Fibroblast of lung (primary cell): ENCODE data around the gene PRDM16. TPM values are rescaled to one million over a fixed set of nuclear protein-coding genes. Genes with fewer than 3 reads are reported as not detected.

Source experiments
- DNase-seq, 2 donors: peaks; one replicate each; pipeline versions ENCODE4 v3.0.0 to v3.0.0-alpha.2; 2010; ENCODE audit warnings: low read depth in 2 of 2
- H2AFZ ChIP-seq: 2 replicates; pipeline ENCODE4 v1.5.1; 2012; ENCODE audit warnings: low read length, control low read depth, inconsistent platforms
- H3K27ac ChIP-seq: 2 replicates; pipeline ENCODE4 v1.5.1; 2011; ENCODE audit warnings: low read length, control low read depth; ENCODE audit not compliant: insufficient read depth
- H3K27me3 ChIP-seq: 2 replicates; pipeline ENCODE4 v1.5.1; 2011; ENCODE audit warnings: mild to moderate bottlenecking, low read length; ENCODE audit not compliant: control insufficient read depth, insufficient read depth
- H3K36me3 ChIP-seq: 2 replicates; pipeline ENCODE4 v1.5.1; 2011; ENCODE audit warnings: low read length; ENCODE audit not compliant: control insufficient read depth, insufficient read depth
- H3K4me1 ChIP-seq: 2 replicates; pipeline ENCODE4 v1.5.1; 2011; ENCODE audit warnings: low read length; ENCODE audit not compliant: control insufficient read depth, insufficient read depth; ENCODE audit errors: extremely low read depth
- H3K4me2 ChIP-seq: 2 replicates; pipeline ENCODE4 v1.5.1; 2011; ENCODE audit warnings: low read length, control low read depth; ENCODE audit not compliant: insufficient read depth; ENCODE audit errors: extremely low read depth
- H3K4me3 ChIP-seq, 4 experiments: fragments of 200-600 bp in 1 of 4; sonication (generic) in 1 of 4; replicated peaks in 1 of 4; 2 replicates each; pipeline ENCODE4 v1.5.1; 2011 to 2016; ENCODE audit warnings: low read length in 4 of 4, low read depth in 3 of 4, mild to moderate bottlenecking in 3 of 4, control low read depth in 2 of 4, inconsistent platforms in 1 of 4, mixed read lengths in 1 of 4; ENCODE audit not compliant: insufficient read depth in 1 of 4; ENCODE audit errors: control extremely low read depth in 1 of 4
- H3K79me2 ChIP-seq: 2 replicates; pipeline ENCODE4 v1.5.1; 2012; ENCODE audit warnings: mild to moderate bottlenecking, low read length, inconsistent platforms; ENCODE audit not compliant: control insufficient read depth, insufficient read depth
- H3K9ac ChIP-seq: 2 replicates; pipeline ENCODE4 v1.5.1; 2011; ENCODE audit warnings: mild to moderate bottlenecking, low read length, control low read depth; ENCODE audit not compliant: insufficient read depth
- H3K9me3 ChIP-seq: 2 replicates; pipeline ENCODE4 v1.5.1; 2012; ENCODE audit warnings: low read depth, low read length; ENCODE audit not compliant: control insufficient read depth, insufficient read depth
- H4K20me1 ChIP-seq: 2 replicates; pipeline ENCODE4 v1.5.1; 2011; ENCODE audit warnings: low read length; ENCODE audit not compliant: control insufficient read depth, insufficient read depth; ENCODE audit errors: extremely low read depth
- CTCF ChIP-seq, 2 donors: IDR thresholded peaks in 1 of 2; conservative IDR thresholded peaks in 1 of 2; 1 replicate in 1 of 2; 2 replicates in 1 of 2; pipeline ENCODE4 v1.5.1; 2011 to 2012; ENCODE audit warnings: low read length in 2 of 2, control low read depth in 1 of 2, inconsistent platforms in 1 of 2, low read depth in 1 of 2, mild to moderate bottlenecking in 1 of 2
- EZH2 ChIP-seq: IDR thresholded peaks from 2 replicates; pipeline ENCODE4 v1.5.1; 2012; ENCODE audit warnings: low read length, control low read depth, mild to moderate bottlenecking; ENCODE audit errors: missing control alignments
- polyA plus RNA-seq, 2 donors: library from polyadenylated mRNA; depleted of rRNA in 1 of 2; stranded (reverse) in 1 of 2; unstranded in 1 of 2; fragments of >200 nt; gene quantifications; 2 replicates each; pipeline ENCODE4 v1.2.1, GENCODE V29; 2011 to 2012; ENCODE audit warnings: missing spikeins in 1 of 2
- total RNA-seq: library from RNA; depleted of rRNA; stranded (reverse); fragments of >200 nt; gene quantifications from 2 replicates; pipeline ENCODE4 v1.2.1, GENCODE V29; 2014

The PRDM16 gene
- total and polyA plus RNA-seq, 2 donors (not counting 1 experiment from before 2014, with no cell fraction given): 0.30 to 1.8 TPM

- Histone ChIP-seq H3K79me2 (no peaks in the 10 kb centered on the region), H3K9me3 (no peaks in the 10 kb centered on the region), H2AFZ (no peak overlapping the region), H3K4me2 (no peak overlapping the region), H3K9ac (no peak overlapping the region), H4K20me1 (no peaks in the 10 kb centered on the region), H3K4me3 (no peak overlapping the region), H3K27me3 (no peaks in the 10 kb centered on the region), H3K4me1 (peaks cover 7% of the 10 kb centered on the region), H3K36me3 (no peaks in the 10 kb centered on the region), H3K27ac (no peak overlapping the region)
- DNase-seq: no peak
- TF ChIP-seq EZH2: no peak
- no peak for TF ChIP-seq CTCF (conservative IDR thresholded peaks at IDR 0.05 in 1 of 2, IDR thresholded peaks at IDR 0.05 in 1 of 2; ENCODE audit: low read depth in 1 of 2, low read length in 2 of 2)
Observed at GRCh38 chr1:3308053-3308452, 239.1 kb downstream of the PRDM16 start.

GRCh38 chr1:3310718-3311400 lies 241.9 kb downstream of the PRDM16 start:
- H3K4me1 ChIP-seq: peaks cover 26% of the 10 kb centered on the region
- H3K9ac ChIP-seq: no peak overlapping the region
- H3K27me3 ChIP-seq: no peaks in the 10 kb centered on the region
- H3K79me2 ChIP-seq: no peaks in the 10 kb centered on the region
- no peak overlapping the region for H3K4me2 ChIP-seq
- no peaks in the 10 kb centered on the region for H3K36me3 ChIP-seq
- H3K4me3 ChIP-seq: no peak overlapping the region
- no peaks in the 10 kb centered on the region for H4K20me1 ChIP-seq
- no peak for TF ChIP-seq EZH2
- no peak for TF ChIP-seq CTCF (conservative IDR thresholded peaks at IDR 0.05 in 1 of 2, IDR thresholded peaks at IDR 0.05 in 1 of 2; ENCODE audit: low read depth in 1 of 2, low read length in 2 of 2)
- H3K9me3 ChIP-seq: no peaks in the 10 kb centered on the region
- no peak overlapping the region for H3K27ac ChIP-seq
- DNase-seq: no peak
- no peak overlapping the region for H2AFZ ChIP-seq

GRCh38 chr1:3311711-3312110 lies 242.7 kb downstream of the PRDM16 start:
- H3K9ac ChIP-seq: no peak overlapping the region
- no peaks in the 10 kb centered on the region for H3K27me3 ChIP-seq
- H3K36me3 ChIP-seq: no peaks in the 10 kb centered on the region
- no peak for DNase-seq
- TF ChIP-seq CTCF (conservative IDR thresholded peaks at IDR 0.05 in 1 of 2, IDR thresholded peaks at IDR 0.05 in 1 of 2; ENCODE audit: low read depth in 1 of 2, low read length in 2 of 2) (no peak), EZH2 (no peak)
- H2AFZ ChIP-seq: no peak overlapping the region
- no peaks in the 10 kb centered on the region for H3K9me3 ChIP-seq
- no peak overlapping the region for H3K4me3 ChIP-seq
- no peak overlapping the region for H3K27ac ChIP-seq
- no peaks in the 10 kb centered on the region for H3K79me2 ChIP-seq
- no peaks in the 10 kb centered on the region for H4K20me1 ChIP-seq
- H3K4me1 ChIP-seq: peaks cover 26% of the 10 kb centered on the region
- no peak overlapping the region for H3K4me2 ChIP-seq
